H1 (cell line): ENCODE results near the gene MCRS1. TPM values are rescaled to one million over a fixed set of nuclear protein-coding genes. Genes with fewer than 3 reads are reported as not detected.

Source experiments
- CTCF ChIA-PET: fragments of 300-600 bp; sonication (Branson Sonifier 250); formaldehyde crosslinking; loops from one replicate; lab custom pipeline; 2021; ENCODE audit not compliant: partially characterized antibody; lab: Charles Lee
- POLR2A ChIA-PET: fragments of 300-600 bp; sonication (Branson Sonifier 250); formaldehyde crosslinking; loops from one replicate; lab custom pipeline; 2021; ENCODE audit warnings: inconsistent platforms; ENCODE audit not compliant: partially characterized antibody; lab: Charles Lee
- DNase-seq, 2 experiments: peaks; one replicate each; pipeline versions ENCODE4 v3.0.0 to v3.0.0-alpha.2; 2010 to 2022; ENCODE audit warnings: low spot score in 2 of 2, low read depth in 1 of 2, mixed read lengths in 1 of 2
- FAIRE-seq: peaks from 2 replicates; lab custom pipeline; 2011; peaks lifted over from hg19 to GRCh38; lab: Jason Lieb, UNC
- H2AFZ ChIP-seq: 2 replicates; pipeline ENCODE4 v1.8.1; 2012; ENCODE audit warnings: low read length, inconsistent platforms
- H2AK5ac ChIP-seq: 2 replicates; pipeline ENCODE4 v1.6.1; 2013; ENCODE audit warnings: low read depth, low read length
- H2BK120ac ChIP-seq: replicated peaks from 2 replicates; pipeline ENCODE3; 2013; ENCODE audit warnings: low read depth, low read length, inconsistent platforms
- H2BK12ac ChIP-seq: 2 replicates; pipeline ENCODE4 v1.6.1; 2013; ENCODE audit warnings: low read depth, low read length
- H2BK15ac ChIP-seq: 2 replicates; pipeline ENCODE4 v1.6.1; 2013; ENCODE audit warnings: low read length
- H2BK20ac ChIP-seq: 2 replicates; pipeline ENCODE4 v1.6.1; 2013; ENCODE audit warnings: low read length
- H2BK5ac ChIP-seq: 2 replicates; pipeline ENCODE4 v1.6.1; 2013; ENCODE audit warnings: low read depth, low read length
- H3K14ac ChIP-seq: 2 replicates; pipeline ENCODE4 v1.6.1; 2013; ENCODE audit warnings: inconsistent platforms; ENCODE audit not compliant: insufficient read length
- H3K18ac ChIP-seq: 2 replicates; pipeline ENCODE4 v1.6.1; 2013; ENCODE audit warnings: low read length; ENCODE audit errors: extremely low read depth
- H3K23ac ChIP-seq: 2 replicates; pipeline ENCODE4 v1.6.1; 2013; ENCODE audit warnings: inconsistent platforms; ENCODE audit not compliant: insufficient read length
- H3K23me2 ChIP-seq: 2 replicates; pipeline ENCODE4 v1.6.1; 2013; ENCODE audit warnings: low read depth, low read length
- H3K27ac ChIP-seq: 2 replicates; pipeline ENCODE4 v1.6.1; 2011; ENCODE audit warnings: low read depth, low read length, inconsistent platforms
- H3K27me3 ChIP-seq, 4 experiments: replicated peaks in 1 of 4; 1 replicate in 1 of 4; 2 replicates in 3 of 4; pipeline versions ENCODE4 v1.6.1 to v1.8.1; 2011 to 2013; ENCODE audit warnings: low read length in 3 of 4, mild to moderate bottlenecking in 3 of 4, inconsistent platforms in 2 of 4, mixed read lengths in 2 of 4, moderate library complexity in 1 of 4; ENCODE audit not compliant: control insufficient read depth in 3 of 4, insufficient read depth in 3 of 4; ENCODE audit errors: extremely low read depth in 1 of 4
- H3K36me3 ChIP-seq, 4 experiments: 2 replicates each; pipeline versions ENCODE4 v1.6.1 to v1.8.1; 2011 to 2013; ENCODE audit warnings: mild to moderate bottlenecking in 4 of 4, low read length in 3 of 4, moderate library complexity in 2 of 4, control low read depth in 1 of 4, inconsistent platforms in 1 of 4; ENCODE audit not compliant: insufficient read depth in 4 of 4, control insufficient read depth in 2 of 4
- H3K4ac ChIP-seq: replicated peaks from 2 replicates; pipeline ENCODE3; 2013; ENCODE audit warnings: low read length, low read depth, mixed read lengths, inconsistent platforms; ENCODE audit not compliant: insufficient read length
- H3K4me1 ChIP-seq, 4 experiments: replicated peaks in 1 of 4; 1 replicate in 1 of 4; 2 replicates in 3 of 4; pipeline versions ENCODE4 v1.6.1 to v1.8.1; 2011 to 2013; ENCODE audit warnings: low read length in 3 of 4, inconsistent platforms in 2 of 4, mixed read lengths in 1 of 4; ENCODE audit not compliant: insufficient read depth in 4 of 4, control insufficient read depth in 3 of 4
- H3K4me2 ChIP-seq, 2 experiments: 2 replicates each; pipeline versions ENCODE4 v1.6.1 to v1.8.1; 2011 to 2013; ENCODE audit warnings: low read depth in 2 of 2, low read length in 2 of 2, control low read depth in 1 of 2, inconsistent platforms in 1 of 2, mild to moderate bottlenecking in 1 of 2; ENCODE audit not compliant: insufficient read depth in 1 of 2
- H3K4me3 ChIP-seq, 4 experiments: fragments of 200-600, 300-600 bp in 1 of 4; sonication (generic), shearing (Covaris generic), sonication (Bioruptor Twin) in 1 of 4; 2 replicates each; pipeline versions ENCODE4 v1.5.1 to v1.8.1; 2011 to 2016; ENCODE audit warnings: low read length in 4 of 4, low read depth in 3 of 4, control low read depth in 2 of 4, inconsistent platforms in 2 of 4, mild to moderate bottlenecking in 2 of 4, mixed read lengths in 1 of 4, moderate library complexity in 1 of 4; ENCODE audit not compliant: insufficient read depth in 2 of 4; ENCODE audit errors: extremely low read depth in 1 of 4
- H3K56ac ChIP-seq: replicated peaks from 2 replicates; pipeline ENCODE3; 2013; ENCODE audit warnings: low read depth, mild to moderate bottlenecking, mixed read lengths, low read length, inconsistent platforms; ENCODE audit not compliant: insufficient read length
- H3K79me1 ChIP-seq: 2 replicates; pipeline ENCODE4 v1.6.1; 2013; ENCODE audit warnings: low read depth, low read length, control low read depth
- H3K79me2 ChIP-seq, 2 experiments: 2 replicates each; pipeline versions ENCODE4 v1.6.1 to v1.8.1; 2012 to 2013; ENCODE audit warnings: low read length in 2 of 2, mild to moderate bottlenecking in 2 of 2, inconsistent platforms in 1 of 2; ENCODE audit not compliant: insufficient read depth in 2 of 2, control insufficient read depth in 1 of 2
- H3K9ac ChIP-seq, 4 experiments: replicated peaks in 1 of 4; 1 replicate in 1 of 4; 2 replicates in 3 of 4; pipeline versions ENCODE4 v1.6.1 to v1.8.1; 2011 to 2013; ENCODE audit warnings: low read depth in 3 of 4, low read length in 3 of 4, control low read depth in 2 of 4, mild to moderate bottlenecking in 2 of 4, moderate library complexity in 2 of 4, inconsistent platforms in 1 of 4; ENCODE audit errors: extremely low read depth in 1 of 4
- H3K9me3 ChIP-seq, 2 experiments: 2 replicates each; pipeline versions ENCODE4 v1.6.1 to v1.8.1; 2012 to 2013; ENCODE audit warnings: mild to moderate bottlenecking in 2 of 2, moderate library complexity in 2 of 2, control low read depth in 1 of 2, inconsistent platforms in 1 of 2, low read depth in 1 of 2, low read length in 1 of 2, mixed read lengths in 1 of 2; ENCODE audit not compliant: insufficient read depth in 2 of 2
- H4K20me1 ChIP-seq, 2 experiments: replicated peaks in 1 of 2; 2 replicates each; pipeline versions ENCODE3 to v1.8.1; 2011 to 2013; ENCODE audit warnings: inconsistent platforms in 2 of 2, low read length in 2 of 2, mild to moderate bottlenecking in 1 of 2; ENCODE audit not compliant: insufficient read depth in 2 of 2, control insufficient read depth in 1 of 2
- H4K5ac ChIP-seq: 2 replicates; pipeline ENCODE4 v1.6.1; 2013; ENCODE audit warnings: low read length, low read depth, mixed read lengths, inconsistent platforms; ENCODE audit not compliant: insufficient read length
- H4K8ac ChIP-seq: 2 replicates; pipeline ENCODE4 v1.8.0; 2013; ENCODE audit warnings: mild to moderate bottlenecking, moderate library complexity, low read length, inconsistent platforms; ENCODE audit not compliant: insufficient read depth; ENCODE audit errors: extremely low read depth
- H4K91ac ChIP-seq: replicated peaks from 2 replicates; pipeline ENCODE3; 2013; ENCODE audit warnings: low read length, mixed read lengths, inconsistent platforms; ENCODE audit not compliant: insufficient read length
- ASH2L ChIP-seq: fragments of 200-600, 300-600 bp; sonication (generic); IDR thresholded peaks from one replicate; pipeline ENCODE4 v1.7.1; 2017; ENCODE audit warnings: low read length
- EZH2 ChIP-seq: fragments of 200-600 bp; sonication (generic); IDR thresholded peaks from 2 replicates; pipeline ENCODE4 v1.7.1; 2012; ENCODE audit warnings: low read depth, mild to moderate bottlenecking, moderate library complexity, low read length, inconsistent platforms; ENCODE audit not compliant: severe bottlenecking
- WGBS, 2 experiments: shearing (Covaris generic) in 1 of 2; methylation state at CpG; one replicate each; pipeline versions ENCODE4 v1.1.6 to v1.1.7; 2013 to 2015; ENCODE audit warnings: low lambda C conversion rate in 2 of 2, mixed read lengths in 2 of 2, inconsistent platforms in 1 of 2, low coverage in 1 of 2, missing lambda C conversion rate in 1 of 2; ENCODE audit not compliant: insufficient replicate concordance in 2 of 2, insufficient coverage in 1 of 2, insufficient read length in 1 of 2; ENCODE audit errors: extremely low coverage in 1 of 2, missing lambda C conversion rate in 1 of 2; 5-methylcytosine and 5-hydroxymethylcytosine counted together
- polyA plus RNA-seq, 7 experiments: library from polyadenylated mRNA; depleted of rRNA in 3 of 7; stranded (reverse) in 5 of 7; unstranded in 2 of 7; fragments of >200 nt in 5 of 7; fragments of 200-250 nt in 2 of 7; gene quantifications; 1 replicate in 5 of 7; 2 replicates in 1 of 7; 4 replicates in 1 of 7; pipeline versions ENCODE4 v1.2.1 to v1.2.3, GENCODE V29; 2011 to 2013; ENCODE audit warnings: missing spikeins in 2 of 7, mixed read lengths in 2 of 7
- total RNA-seq: library from RNA; stranded (reverse); fragmentation: NEBNext Ultra II Directional; extraction: Animal tissue kit (Norgen Biotek cat#: 25700); gene quantifications from 2 replicates; pipeline ENCODE4 v1.2.1, GENCODE V29; 2021

MCRS1 gene
- total and polyA plus RNA-seq, 2 of the 8 experiments (the other 6 are each of a cell fraction or from before 2014, with no cell fraction given) = 90.3 to 139 TPM

GRCh38 chr12:49540229-49541139, 27.5 kb downstream of the MCRS1 start:
- Histone ChIP-seq H3K14ac (no peak overlapping the region), H2BK15ac (no peak overlapping the region), H3K4me2 (0 out of 4 replicates have a peak overlapping the region, but pooled peaks of 1 of the 2 experiments have one; percentile 38), H3K36me3 (peaks cover 0 to 6% (median 0%) of the 10 kb centered on the region in 4 experiments; a peak in 1 of 8 replicates), H2BK12ac (peak overlapping the region; percentile 75; the same call in 1 of the 2 replicates), H3K23me2 (peaks cover 16% of the 10 kb centered on the region), H2AK5ac (peak overlapping the region; percentile 24; the same call in 1 of the 2 replicates), H2BK5ac (no peak overlapping the region), H3K18ac (no peak overlapping the region; the same call in none of the 2 replicates), H3K79me1 (no peaks in the 10 kb centered on the region), H3K4me3 (no peak overlapping the region), H4K8ac (peak overlapping the region; percentile 35), H3K27ac (no peak overlapping the region), H3K27me3 (peaks cover 72 to 98% (median 96%) of the 10 kb centered on the region in 4 experiments), H3K9ac (no peak overlapping the region), H2BK120ac (no peak overlapping the region), H2AFZ (no peak overlapping the region), H4K20me1 (peaks cover 5 to 16% of the 10 kb centered on the region in 2 experiments), H4K91ac (no peak overlapping the region), H3K4ac (no peak overlapping the region), H3K9me3 (no peaks in the 10 kb centered on the region), H3K4me1 (peaks cover 0 to 34% (median 17%) of the 10 kb centered on the region in 4 experiments; a peak in 6 of 7 replicates), H3K56ac (no peak overlapping the region), H2BK20ac (0 out of 2 replicates have a peak overlapping the region, but pooled peaks have one; percentile 61), H3K23ac (no peak overlapping the region), H4K5ac (no peak overlapping the region), H3K79me2 (no peaks in the 10 kb centered on the region)
- ChIA-PET CTCF (interaction anchor here (1.3 to 7.8 kb wide), 3 partner anchors 12 to 193 kb away, joined by 4 to 91 read pairs (median 8); no protein-coding TSS in a partner anchor), POLR2A (interaction anchor here (0.6 to 1.6 kb wide), 2 partner anchors 24 to 203 kb away, joined by 3 read pairs; no protein-coding TSS in a partner anchor)
- peak; percentile 36 for TF ChIP-seq EZH2
- TF ChIP-seq ASH2L = no peak
- 63% methylated on average over 21 of the region's 21 CpGs; no CpG with 5 or more reads in 1 of the 2 experiments for WGBS, 2 experiments
- FAIRE-seq (no peak), DNase-seq (no peak)
